LNCAP (cell line): ENCODE measurements around the gene PQBP1.

Source experiments
- CTCF ChIP-seq: fragments of 450-650 bp; IDR thresholded peaks from 2 replicates; pipeline ENCODE4 v1.5.1; 2017; ENCODE audit warnings: mild to moderate bottlenecking

The PQBP1 gene

GRCh38 chrX:48924270-48924669 lies 26.5 kb downstream of the PQBP1 start:
- no peak for TF ChIP-seq CTCF

- no peak for TF ChIP-seq CTCF
Measured at GRCh38 chrX:48927123-48927522, 29.4 kb downstream of the PQBP1 start.

- no peak for TF ChIP-seq CTCF
Measured at GRCh38 chrX:48927736-48928382, 30.1 kb downstream of the PQBP1 start.

GRCh38 chrX:48933757-48934156 lies 36.0 kb downstream of the PQBP1 start:
- no peak for TF ChIP-seq CTCF

- TF ChIP-seq CTCF: no peak
Measured at GRCh38 chrX:48934581-48935300, 37.0 kb downstream of the PQBP1 start.

GRCh38 chrX:48935301-48935670 lies 37.6 kb downstream of the PQBP1 start:
- no peak for TF ChIP-seq CTCF

GRCh38 chrX:48936429-48937053 lies 38.8 kb downstream of the PQBP1 start:
- TF ChIP-seq CTCF: no peak
